SK-N-SH (cell line): ENCODE data around the gene CFDP1. TPM values are rescaled to one million over a fixed set of nuclear protein-coding genes. Genes with fewer than 3 reads are reported as not detected.

Source experiments
- CTCF ChIA-PET: fragments of 300-600, 350-600 bp; formaldehyde crosslinking; extraction: SDS; loops from one replicate; lab custom pipeline; 2021; lab: Yijun Ruan, JAX
- POLR2A ChIA-PET: fragments of 350-600 bp; sonication (Branson Sonifier 250); formaldehyde crosslinking; extraction: SDS; loops from one replicate; lab custom pipeline; 2020; ENCODE audit warnings: antibody characterized with exemption, inconsistent platforms; lab: Yijun Ruan, JAX
- DNase-seq: peaks from one replicate; pipeline ENCODE4 v3.0.0; 2012
- H2AFZ ChIP-seq: fragments of 200-600 bp; sonication (generic); 2 replicates; pipeline ENCODE4 v1.8.1; 2016; ENCODE audit warnings: antibody characterized with exemption, mild to moderate bottlenecking, low read depth
- H3F3A ChIP-seq: fragments of 200-600 bp; sonication (generic); replicated peaks from 2 replicates; pipeline ENCODE3; 2016; ENCODE audit warnings: antibody characterized with exemption, mild to moderate bottlenecking; ENCODE audit not compliant: insufficient read depth
- H3K27ac ChIP-seq, 2 experiments: fragments of 200-500 bp in 1 of 2; fragments of 200-600 bp in 1 of 2; sonication (Bioruptor generic) in 1 of 2; sonication (generic), shearing (Covaris generic) in 1 of 2; 2 replicates each; pipeline versions ENCODE4 v1.5.1 to v1.6.1; 2014 to 2016; ENCODE audit warnings: low read depth in 2 of 2, inconsistent platforms in 1 of 2, low read length in 1 of 2, mild to moderate bottlenecking in 1 of 2, mixed read lengths in 1 of 2
- H3K27me3 ChIP-seq: fragments of 200-600 bp; sonication (generic), shearing (Covaris generic); 2 replicates; pipeline ENCODE4 v1.6.1; 2016; ENCODE audit warnings: mixed run types; ENCODE audit not compliant: insufficient read depth
- H3K36me3 ChIP-seq, 2 experiments: fragments of 200-500 bp in 1 of 2; fragments of 200-600 bp in 1 of 2; sonication (Bioruptor generic) in 1 of 2; sonication (generic) in 1 of 2; replicated peaks in 1 of 2; 2 replicates each; pipeline versions ENCODE3 to v1.5.1; 2014 to 2016; ENCODE audit warnings: low read length in 1 of 2, mild to moderate bottlenecking in 1 of 2; ENCODE audit not compliant: insufficient read depth in 2 of 2, control insufficient read depth in 1 of 2
- H3K4me1 ChIP-seq, 2 experiments: fragments of 200-500 bp in 1 of 2; fragments of 200-600 bp in 1 of 2; sonication (Bioruptor generic) in 1 of 2; sonication (generic), shearing (Covaris generic) in 1 of 2; 2 replicates each; pipeline versions ENCODE4 v1.5.1 to v1.6.1; 2014 to 2016; ENCODE audit warnings: low read depth in 1 of 2, low read length in 1 of 2, mixed run types in 1 of 2; ENCODE audit not compliant: insufficient read depth in 2 of 2, control insufficient read depth in 1 of 2
- H3K4me2 ChIP-seq: fragments of 200-600 bp; sonication (generic), shearing (Covaris generic); 2 replicates; pipeline ENCODE4 v1.6.1; 2017; ENCODE audit warnings: mixed run types
- H3K4me3 ChIP-seq, 2 experiments: fragments of 200-500 bp in 1 of 2; fragments of 200-600 bp in 1 of 2; sonication (Bioruptor generic) in 1 of 2; sonication (generic), shearing (Covaris generic) in 1 of 2; 2 replicates each; pipeline versions ENCODE4 v1.5.1 to v1.8.1; 2014 to 2016; ENCODE audit warnings: low read depth in 2 of 2, inconsistent platforms in 1 of 2, low read length in 1 of 2, mild to moderate bottlenecking in 1 of 2, mixed read lengths in 1 of 2, moderate library complexity in 1 of 2
- H3K79me2 ChIP-seq: fragments of 200-600 bp; sonication (generic); 2 replicates; pipeline ENCODE4 v1.8.1; 2017; ENCODE audit warnings: mild to moderate bottlenecking; ENCODE audit not compliant: insufficient read depth
- H3K9ac ChIP-seq: fragments of 200-600 bp; sonication (generic); 2 replicates; pipeline ENCODE4 v1.6.1; 2017; ENCODE audit warnings: mixed run types
- H3K9me2 ChIP-seq: fragments of 200-600 bp; sonication (generic); 2 replicates; pipeline ENCODE4 v1.6.1; 2017; ENCODE audit warnings: mixed run types
- H3K9me3 ChIP-seq: fragments of 200-600 bp; sonication (generic); 2 replicates; pipeline ENCODE4 v1.6.1; 2017; ENCODE audit warnings: mixed run types, mild to moderate bottlenecking, moderate library complexity
- H4K20me1 ChIP-seq: fragments of 200-600 bp; sonication (generic); 2 replicates; pipeline ENCODE4 v1.6.1; 2017; ENCODE audit warnings: mild to moderate bottlenecking, mixed run types; ENCODE audit not compliant: insufficient read depth
- CHD2 ChIP-seq: fragments of 150-350 bp; IDR thresholded peaks from 2 replicates; pipeline ENCODE4 v1.6.1; 2018; ENCODE audit warnings: low read length; ENCODE audit not compliant: partially characterized antibody
- GABPA ChIP-seq: IDR thresholded peaks from 2 replicates; pipeline ENCODE4 v1.4.0; 2012; ENCODE audit warnings: low read depth, mild to moderate bottlenecking
- JUND ChIP-seq: IDR thresholded peaks from 2 replicates; pipeline ENCODE4 v1.4.0; 2012
- REST ChIP-seq: IDR thresholded peaks from 2 replicates; pipeline ENCODE4 v1.6.1; 2012; ENCODE audit warnings: mild to moderate bottlenecking, low read depth, low read length, moderate library complexity
- SMC3 ChIP-seq: IDR thresholded peaks from 2 replicates; pipeline ENCODE4 v1.6.1; 2012; ENCODE audit warnings: low read depth, low read length, improper control_type of control experiment
- WGBS: methylation state at CpG from one replicate; pipeline ENCODE4 v1.1.6; 2017; ENCODE audit warnings: low lambda C conversion rate; 5-methylcytosine and 5-hydroxymethylcytosine counted together
- polyA plus RNA-seq, 3 experiments: library from polyadenylated mRNA; depleted of rRNA; stranded (reverse); fragments of >200 nt; gene quantifications; 2 replicates each; pipeline ENCODE4 v1.2.3, GENCODE V29; 2012
- TF ChIP-seq, protein P1 (sequence below): IDR thresholded peaks from 2 replicates; pipeline ENCODE4; 2012
- TF ChIP-seq, protein P2 (sequence below): fragments of 150-350 bp; IDR thresholded peaks from 2 replicates; pipeline ENCODE4 v1.6.1; 2016; ENCODE audit warnings: mild to moderate bottlenecking, low read depth, low read length

CFDP1 gene
- polyA plus RNA-seq, 1 of the 3 experiments (the other 2 are of a cell fraction): 46.0 TPM

DNA sequence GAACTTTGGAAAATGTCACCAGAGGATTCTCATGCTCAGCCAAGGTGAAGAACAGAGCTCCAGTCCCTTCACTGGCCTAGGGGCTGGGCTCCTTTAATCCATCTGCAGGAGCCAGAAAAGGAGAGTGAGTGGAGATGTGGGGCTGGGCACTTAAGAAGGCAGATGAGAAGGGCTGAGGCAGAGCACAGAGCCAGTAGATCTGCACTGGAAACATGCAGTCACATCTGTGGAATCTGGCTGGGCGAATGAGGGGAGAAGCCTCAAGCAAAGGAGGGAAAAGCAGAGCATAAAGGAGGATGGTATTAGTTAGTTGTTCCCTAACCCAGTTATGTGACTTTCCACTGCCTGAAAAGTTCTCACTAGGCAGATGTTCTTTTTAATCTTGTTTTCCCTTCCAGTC is 131.5 kb downstream of the CFDP1 start:
- CTCF ChIA-PET: interaction anchor here (2.2 kb wide), 1 partner anchor 102 kb away, joined by 5 read pairs; no protein-coding TSS in a partner anchor
- peak overlapping the region in 1 of 2 experiments; percentile 27; a peak in 1 of 4 replicates for H3K27ac ChIP-seq
- H3F3A ChIP-seq: peaks cover 31% of the 10 kb centered on the region
- H3K4me3 ChIP-seq: no peak overlapping the region
- DNase-seq: no peak
- H2AFZ ChIP-seq: no peak overlapping the region
- H3K4me2 ChIP-seq: no peak overlapping the region
- H3K27me3 ChIP-seq: no peaks in the 10 kb centered on the region
- no peak for TF ChIP-seq GABPA
- 60% methylated on average over 1 of the region's 1 CpG for WGBS
- H3K9me2 ChIP-seq: no peaks in the 10 kb centered on the region
- peaks cover 28 to 38% of the 10 kb centered on the region in 2 experiments for H3K4me1 ChIP-seq
- peaks cover 11 to 28% of the 10 kb centered on the region in 2 experiments for H3K36me3 ChIP-seq
- no peak overlapping the region for H3K9ac ChIP-seq
- POLR2A ChIA-PET: no interaction called here
- H4K20me1 ChIP-seq: no peaks in the 10 kb centered on the region
- no peaks in the 10 kb centered on the region for H3K9me3 ChIP-seq
- H3K79me2 ChIP-seq: no peaks in the 10 kb centered on the region; the same call in 1 of the 2 replicates

DNA sequence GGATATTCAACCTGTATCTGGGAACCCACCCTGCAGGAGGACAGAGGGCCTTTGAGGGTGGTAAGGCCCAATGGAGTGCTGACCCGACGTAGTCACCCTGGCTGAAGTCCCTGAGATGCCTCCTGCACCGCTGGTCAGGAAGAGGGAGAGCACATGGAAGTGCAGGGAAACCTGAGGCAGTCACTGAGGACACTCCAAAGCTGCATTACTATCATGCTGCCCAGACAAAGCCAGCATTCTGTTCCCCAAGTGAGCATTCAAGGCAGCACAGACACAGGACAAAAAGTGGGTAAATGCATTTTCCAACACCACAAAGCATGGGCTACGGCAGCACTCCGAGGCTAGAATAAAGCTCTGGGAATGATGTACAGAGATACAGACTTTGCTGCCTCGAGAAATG is 135.0 kb downstream of the CFDP1 start:
- ChIA-PET POLR2A (no interaction called here), CTCF (interaction anchor here (0.8 kb wide), 1 partner anchor 16 kb away, joined by 3 read pairs; no protein-coding TSS in a partner anchor)
- Histone ChIP-seq H3K9me3 (no peaks in the 10 kb centered on the region), H3K9ac (no peak overlapping the region), H3K4me2 (no peak overlapping the region), H3K27me3 (no peaks in the 10 kb centered on the region), H3K36me3 (peaks cover 18 to 27% of the 10 kb centered on the region in 2 experiments), H3K9me2 (no peaks in the 10 kb centered on the region), H3F3A (no peaks in the 10 kb centered on the region), H4K20me1 (no peaks in the 10 kb centered on the region), H3K4me1 (peaks cover 25 to 40% of the 10 kb centered on the region in 2 experiments; a peak in 3 of 4 replicates), H3K27ac (no peak overlapping the region), H2AFZ (no peak overlapping the region), H3K4me3 (no peak overlapping the region), H3K79me2 (no peaks in the 10 kb centered on the region)
- 93% methylated on average over 6 of the region's 6 CpGs for WGBS
- no peak for TF ChIP-seq CHD2
- TF ChIP-seq, protein P1, sequence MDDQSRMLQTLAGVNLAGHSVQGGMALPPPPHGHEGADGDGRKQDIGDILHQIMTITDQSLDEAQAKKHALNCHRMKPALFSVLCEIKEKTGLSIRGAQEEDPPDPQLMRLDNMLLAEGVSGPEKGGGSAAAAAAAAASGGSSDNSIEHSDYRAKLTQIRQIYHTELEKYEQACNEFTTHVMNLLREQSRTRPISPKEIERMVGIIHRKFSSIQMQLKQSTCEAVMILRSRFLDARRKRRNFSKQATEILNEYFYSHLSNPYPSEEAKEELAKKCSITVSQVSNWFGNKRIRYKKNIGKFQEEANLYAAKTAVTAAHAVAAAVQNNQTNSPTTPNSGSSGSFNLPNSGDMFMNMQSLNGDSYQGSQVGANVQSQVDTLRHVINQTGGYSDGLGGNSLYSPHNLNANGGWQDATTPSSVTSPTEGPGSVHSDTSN: no peak
- TF ChIP-seq, protein P2, sequence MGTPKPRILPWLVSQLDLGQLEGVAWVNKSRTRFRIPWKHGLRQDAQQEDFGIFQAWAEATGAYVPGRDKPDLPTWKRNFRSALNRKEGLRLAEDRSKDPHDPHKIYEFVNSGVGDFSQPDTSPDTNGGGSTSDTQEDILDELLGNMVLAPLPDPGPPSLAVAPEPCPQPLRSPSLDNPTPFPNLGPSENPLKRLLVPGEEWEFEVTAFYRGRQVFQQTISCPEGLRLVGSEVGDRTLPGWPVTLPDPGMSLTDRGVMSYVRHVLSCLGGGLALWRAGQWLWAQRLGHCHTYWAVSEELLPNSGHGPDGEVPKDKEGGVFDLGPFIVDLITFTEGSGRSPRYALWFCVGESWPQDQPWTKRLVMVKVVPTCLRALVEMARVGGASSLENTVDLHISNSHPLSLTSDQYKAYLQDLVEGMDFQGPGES: no peak
- TF ChIP-seq SMC3: no peak
- no peak for TF ChIP-seq JUND
- TF ChIP-seq REST: no peak
- no peak for DNase-seq
